H9 (cell line): ENCODE measurements around the gene CFAP61. TPM values are rescaled to one million over a fixed set of nuclear protein-coding genes. Genes with fewer than 3 reads are reported as not detected.

ENCODE experiments used
- DNase-seq: peaks from one replicate; pipeline ENCODE4 v3.0.0-alpha.2; 2017
- H2AFZ ChIP-seq: one replicate; pipeline ENCODE4 v1.6.1; 2013; ENCODE audit warnings: mild to moderate bottlenecking, low read length, control low read depth, moderate library complexity
- H2AK5ac ChIP-seq: 2 replicates; pipeline ENCODE4 v1.6.1; 2013; ENCODE audit warnings: low read length, control low read depth, mixed read lengths; ENCODE audit not compliant: insufficient read length
- H2BK120ac ChIP-seq: one replicate; pipeline ENCODE4 v1.6.1; 2013; ENCODE audit warnings: low read depth, mild to moderate bottlenecking, low read length, control low read depth, inconsistent platforms; ENCODE audit not compliant: poor library complexity, severe bottlenecking
- H2BK12ac ChIP-seq: 2 replicates; pipeline ENCODE4 v1.6.1; 2013; ENCODE audit warnings: low read length, control low read depth, mixed read lengths, low read depth; ENCODE audit not compliant: insufficient read length
- H2BK15ac ChIP-seq: 2 replicates; pipeline ENCODE4 v1.6.1; 2013; ENCODE audit warnings: low read depth, low read length, control low read depth
- H2BK20ac ChIP-seq: one replicate; pipeline ENCODE4 v1.6.1; 2013; ENCODE audit warnings: low read depth, mild to moderate bottlenecking, low read length, control low read depth, inconsistent platforms; ENCODE audit not compliant: poor library complexity, severe bottlenecking
- H2BK5ac ChIP-seq: 2 replicates; pipeline ENCODE4 v1.6.1; 2013; ENCODE audit warnings: low read length, control low read depth, mixed read lengths; ENCODE audit not compliant: insufficient read length
- H3K14ac ChIP-seq: 2 replicates; pipeline ENCODE4 v1.6.1; 2013; ENCODE audit warnings: low read length, control low read depth; ENCODE audit not compliant: insufficient read depth
- H3K18ac ChIP-seq: 2 replicates; pipeline ENCODE4 v1.6.1; 2013; ENCODE audit warnings: low read depth, mild to moderate bottlenecking, mixed read lengths, low read length, control low read depth; ENCODE audit not compliant: insufficient read length
- H3K23ac ChIP-seq: 2 replicates; pipeline ENCODE4 v1.6.1; 2013; ENCODE audit warnings: low read length, control low read depth, mixed read lengths, low read depth; ENCODE audit not compliant: insufficient read length
- H3K23me2 ChIP-seq: 2 replicates; pipeline ENCODE4 v1.6.1; 2013; ENCODE audit warnings: low read depth, mild to moderate bottlenecking, mixed read lengths, low read length, control low read depth; ENCODE audit not compliant: insufficient read length, poor library complexity, severe bottlenecking
- H3K27ac ChIP-seq: 2 replicates; pipeline ENCODE4 v1.5.1; 2013; ENCODE audit warnings: low read length, control low read depth, mixed read lengths, low read depth; ENCODE audit not compliant: insufficient read length
- H3K27me3 ChIP-seq: 2 replicates; pipeline ENCODE4 v1.6.1; 2013; ENCODE audit warnings: low read length, control low read depth, inconsistent platforms; ENCODE audit not compliant: insufficient read depth
- H3K4ac ChIP-seq: 2 replicates; pipeline ENCODE4 v1.6.1; 2013; ENCODE audit warnings: low read depth, mild to moderate bottlenecking, control low read depth, inconsistent platforms, low read length, moderate library complexity
- H3K4me1 ChIP-seq: 2 replicates; pipeline ENCODE4 v1.6.1; 2013; ENCODE audit warnings: low read length, control low read depth, inconsistent platforms; ENCODE audit not compliant: insufficient read depth
- H3K4me2 ChIP-seq: 2 replicates; pipeline ENCODE4 v1.6.1; 2013; ENCODE audit warnings: low read length, control low read depth, mixed read lengths; ENCODE audit not compliant: insufficient read length, insufficient read depth
- H3K56ac ChIP-seq: 2 replicates; pipeline ENCODE4 v1.6.1; 2013; ENCODE audit warnings: low read depth, mild to moderate bottlenecking, mixed read lengths, low read length, control low read depth; ENCODE audit not compliant: insufficient read length
- H3K79me1 ChIP-seq: 2 replicates; pipeline ENCODE4 v1.6.1; 2013; ENCODE audit warnings: low read depth, mild to moderate bottlenecking, moderate library complexity, low read length, control low read depth, inconsistent platforms; ENCODE audit not compliant: insufficient read depth, poor library complexity, severe bottlenecking
- H3K79me2 ChIP-seq: 2 replicates; pipeline ENCODE4 v1.6.1; 2013; ENCODE audit warnings: low read length, control low read depth, inconsistent platforms; ENCODE audit not compliant: insufficient read depth
- H3K9ac ChIP-seq: 2 replicates; pipeline ENCODE4 v1.6.1; 2013; ENCODE audit warnings: low read length, control low read depth, mixed read lengths; ENCODE audit not compliant: insufficient read length; ENCODE audit errors: extremely low read depth
- H3K9me3 ChIP-seq: one replicate; pipeline ENCODE4 v1.6.1; 2013; ENCODE audit warnings: low read depth, low read length, inconsistent platforms; ENCODE audit not compliant: control insufficient read depth
- H3T11ph ChIP-seq: one replicate; pipeline ENCODE4 v1.6.1; 2013; ENCODE audit warnings: mild to moderate bottlenecking, low read length, control low read depth, inconsistent platforms
- H4K20me1 ChIP-seq: one replicate; pipeline ENCODE4 v1.6.1; 2013; ENCODE audit not compliant: control insufficient read depth, insufficient read length, insufficient read depth
- H4K5ac ChIP-seq: 2 replicates; pipeline ENCODE4 v1.6.1; 2013; ENCODE audit warnings: low read depth, mild to moderate bottlenecking, mixed read lengths, low read length, control low read depth; ENCODE audit not compliant: insufficient read length
- H4K8ac ChIP-seq: replicated peaks from 2 replicates; pipeline ENCODE4 v1.6.1; 2013; ENCODE audit warnings: low read length, control low read depth, mixed read lengths, low read depth; ENCODE audit not compliant: insufficient read length
- H4K91ac ChIP-seq: 2 replicates; pipeline ENCODE4 v1.6.1; 2013; ENCODE audit warnings: low read depth, mild to moderate bottlenecking, moderate library complexity, mixed read lengths, low read length, control low read depth; ENCODE audit not compliant: insufficient read length
- H3K27ac Mint-ChIP-seq, 3 experiments: 2 replicates in 2 of 3; 3 replicates in 1 of 3; pipeline ENCODE4 v1.8.0; 2020 to 2021; ENCODE audit warnings: mixed read lengths in 3 of 3, mild to moderate bottlenecking in 1 of 3, moderate library complexity in 1 of 3
- H3K27me3 Mint-ChIP-seq: 2 replicates; pipeline ENCODE4 v1.8.0; 2021; ENCODE audit warnings: low read depth, mild to moderate bottlenecking, moderate library complexity, mixed read lengths
- H3K36me3 Mint-ChIP-seq, 3 experiments: 2 replicates in 2 of 3; 3 replicates in 1 of 3; pipeline ENCODE4 v1.8.0; 2020 to 2021; ENCODE audit warnings: low read depth in 3 of 3, mixed read lengths in 3 of 3; ENCODE audit not compliant: insufficient read depth in 1 of 3
- H3K4me1 Mint-ChIP-seq, 2 experiments: 2 replicates each; pipeline ENCODE4 v1.8.0; 2020; ENCODE audit warnings: mixed read lengths in 2 of 2
- H3K4me3 Mint-ChIP-seq, 2 experiments: 2 replicates in 1 of 2; 3 replicates in 1 of 2; pipeline ENCODE4 v1.8.0; 2020 to 2021; ENCODE audit warnings: mild to moderate bottlenecking in 2 of 2, mixed read lengths in 2 of 2, moderate library complexity in 1 of 2
- H3K9me3 Mint-ChIP-seq, 2 experiments: 2 replicates in 1 of 2; 3 replicates in 1 of 2; pipeline ENCODE4 v1.8.0; 2020; ENCODE audit warnings: mild to moderate bottlenecking in 2 of 2, mixed read lengths in 2 of 2, moderate library complexity in 1 of 2
- CTCF ChIP-seq: fragments of 200-600 bp; sonication (generic); conservative IDR thresholded peaks from 3 replicates; pipeline ENCODE4 v1.8.0; 2021; ENCODE audit warnings: antibody characterized with exemption, mild to moderate bottlenecking
- total RNA-seq: library from RNA; stranded (reverse); gene quantifications from 2 replicates; pipeline ENCODE4 v1.2.1, GENCODE V29; 2021

CFAP61 gene
- total RNA-seq, 1 experiment from 2014 or later, result 0.44 TPM

DNA sequence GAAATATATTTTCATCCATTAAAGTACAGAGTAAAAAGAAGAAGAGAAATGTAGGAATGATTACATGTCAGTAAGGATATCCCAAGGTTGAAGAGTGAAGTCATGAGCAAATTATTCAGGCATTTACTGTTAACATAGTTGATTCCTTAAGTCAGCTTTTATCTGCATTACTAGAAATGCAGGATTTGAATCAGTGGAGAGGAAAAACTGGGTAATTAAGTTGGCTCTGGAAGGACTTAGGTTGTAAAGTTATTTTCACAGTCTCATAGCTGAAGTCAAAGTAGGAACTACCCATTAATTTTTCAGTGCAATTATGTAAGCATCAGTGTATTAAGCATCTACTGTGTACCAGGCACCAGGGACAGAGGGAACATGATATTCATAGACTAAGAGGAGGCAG, 27.4 kb upstream of the CFAP61 start:
- H3K9me3 ChIP-seq, result no peaks in the 10 kb centered on the region
- no peak for DNase-seq
- no peak overlapping the region for H2BK12ac ChIP-seq
- H3T11ph ChIP-seq, result no peak overlapping the region
- H3K18ac ChIP-seq, result no peak overlapping the region
- TF ChIP-seq CTCF, result no peak
- Mint-ChIP-seq H3K4me1 (peaks cover 7 to 17% of the 10 kb centered on the region in 2 experiments; a peak in 3 of 4 replicates), H3K4me3 (no peak overlapping the region), H3K27me3 (no peaks in the 10 kb centered on the region; the same call in 1 of the 2 replicates), H3K9me3 (no peaks in the 10 kb centered on the region), H3K36me3 (peaks cover 4 to 27% (median 22%) of the 10 kb centered on the region in 3 experiments; a peak in 6 of 7 replicates), H3K27ac (no peak overlapping the region)
- no peak overlapping the region for H4K8ac ChIP-seq
- no peak overlapping the region for H3K4ac ChIP-seq
- H2BK20ac ChIP-seq, result no peak overlapping the region
- H3K14ac ChIP-seq, result no peak overlapping the region
- no peak overlapping the region for H3K23ac ChIP-seq
- H4K91ac ChIP-seq, result no peak overlapping the region
- H4K20me1 ChIP-seq, result no peaks in the 10 kb centered on the region
- peaks cover 4% of the 10 kb centered on the region; the same call in 1 of the 2 replicates for H3K79me2 ChIP-seq
- H2BK15ac ChIP-seq, result no peak overlapping the region
- no peak overlapping the region for H2AK5ac ChIP-seq
- H3K23me2 ChIP-seq, result no peaks in the 10 kb centered on the region
- no peak overlapping the region for H3K4me2 ChIP-seq
- no peak overlapping the region for H3K9ac ChIP-seq
- no peak overlapping the region for H2BK5ac ChIP-seq
- H4K5ac ChIP-seq, result no peak overlapping the region
- H3K4me1 ChIP-seq, result no peaks in the 10 kb centered on the region
- H2BK120ac ChIP-seq, result no peak overlapping the region
- H3K56ac ChIP-seq, result no peak overlapping the region
- H3K79me1 ChIP-seq, result peaks cover 2% of the 10 kb centered on the region
- no peak overlapping the region for H2AFZ ChIP-seq
- H3K27ac ChIP-seq, result no peak overlapping the region
- H3K27me3 ChIP-seq, result no peaks in the 10 kb centered on the region
